Subcutaneous adipose tissue (tissue), 4 donors: ENCODE results near the gene PANK2. TPM values are rescaled to one million over a fixed set of nuclear protein-coding genes. Genes with fewer than 3 reads are reported as not detected.

Source experiments
- total RNA-seq, 4 donors: library from RNA; depleted of rRNA; stranded (reverse); fragments of >200 nt; gene quantifications; one replicate each; pipeline ENCODE4 v1.1.0, GENCODE V29; 2016
- TF ChIP-seq, protein P1 (sequence below): fragments of 450-650 bp; IDR thresholded peaks from one replicate; pipeline ENCODE4 v1.5.1; 2016; ENCODE audit warnings: low read depth, mild to moderate bottlenecking, control low read depth, antibody characterized with exemption, moderate library complexity

PANK2 gene
- total RNA-seq, 4 donors from 2014 or later: 31.3 to 59.5 (median 47.6) TPM

DNA sequence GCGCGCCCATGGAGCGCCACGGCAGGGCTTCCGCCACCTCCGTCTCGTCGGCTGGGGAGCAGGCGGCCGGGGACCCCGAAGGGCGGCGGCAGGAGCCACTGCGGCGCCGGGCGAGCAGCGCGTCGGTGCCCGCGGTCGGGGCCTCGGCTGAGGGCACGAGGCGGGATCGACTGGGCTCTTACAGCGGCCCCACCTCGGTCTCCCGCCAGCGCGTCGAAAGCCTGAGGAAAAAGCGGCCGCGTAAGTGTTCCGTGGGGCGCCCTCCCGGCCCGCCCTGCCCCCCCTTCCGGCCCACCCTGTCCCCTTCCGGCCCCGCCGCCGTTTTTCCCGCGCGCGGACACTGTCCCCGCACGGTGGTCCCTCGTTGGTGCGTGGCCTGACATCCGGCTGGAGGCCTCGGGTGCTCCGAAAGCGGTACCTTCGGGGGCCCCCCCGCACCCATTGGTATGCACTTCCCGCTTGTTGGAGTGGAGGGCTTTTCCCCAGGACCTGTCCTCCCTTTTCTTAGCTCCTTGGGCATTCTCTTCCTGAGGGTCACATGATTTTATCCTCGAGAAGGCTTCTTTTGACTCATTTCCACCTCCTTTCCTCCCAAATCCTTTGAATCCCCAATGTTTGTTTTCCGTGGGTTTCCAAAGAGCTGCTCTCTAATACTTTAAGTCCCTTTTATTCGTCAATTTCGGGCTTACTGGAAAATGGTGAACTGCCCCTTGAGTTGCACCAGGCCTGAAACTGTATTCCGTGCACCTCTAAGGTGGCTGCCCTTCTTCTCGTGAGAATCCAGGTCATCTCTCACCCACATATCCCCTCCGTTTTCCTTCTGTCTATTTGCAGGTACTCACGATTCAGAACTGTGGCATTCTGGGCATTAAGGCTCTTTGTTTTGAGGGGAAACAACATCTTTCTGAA is 556 bp downstream of the PANK2 start:
- TF ChIP-seq, protein P1, sequence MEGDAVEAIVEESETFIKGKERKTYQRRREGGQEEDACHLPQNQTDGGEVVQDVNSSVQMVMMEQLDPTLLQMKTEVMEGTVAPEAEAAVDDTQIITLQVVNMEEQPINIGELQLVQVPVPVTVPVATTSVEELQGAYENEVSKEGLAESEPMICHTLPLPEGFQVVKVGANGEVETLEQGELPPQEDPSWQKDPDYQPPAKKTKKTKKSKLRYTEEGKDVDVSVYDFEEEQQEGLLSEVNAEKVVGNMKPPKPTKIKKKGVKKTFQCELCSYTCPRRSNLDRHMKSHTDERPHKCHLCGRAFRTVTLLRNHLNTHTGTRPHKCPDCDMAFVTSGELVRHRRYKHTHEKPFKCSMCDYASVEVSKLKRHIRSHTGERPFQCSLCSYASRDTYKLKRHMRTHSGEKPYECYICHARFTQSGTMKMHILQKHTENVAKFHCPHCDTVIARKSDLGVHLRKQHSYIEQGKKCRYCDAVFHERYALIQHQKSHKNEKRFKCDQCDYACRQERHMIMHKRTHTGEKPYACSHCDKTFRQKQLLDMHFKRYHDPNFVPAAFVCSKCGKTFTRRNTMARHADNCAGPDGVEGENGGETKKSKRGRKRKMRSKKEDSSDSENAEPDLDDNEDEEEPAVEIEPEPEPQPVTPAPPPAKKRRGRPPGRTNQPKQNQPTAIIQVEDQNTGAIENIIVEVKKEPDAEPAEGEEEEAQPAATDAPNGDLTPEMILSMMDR: no peak

DNA sequence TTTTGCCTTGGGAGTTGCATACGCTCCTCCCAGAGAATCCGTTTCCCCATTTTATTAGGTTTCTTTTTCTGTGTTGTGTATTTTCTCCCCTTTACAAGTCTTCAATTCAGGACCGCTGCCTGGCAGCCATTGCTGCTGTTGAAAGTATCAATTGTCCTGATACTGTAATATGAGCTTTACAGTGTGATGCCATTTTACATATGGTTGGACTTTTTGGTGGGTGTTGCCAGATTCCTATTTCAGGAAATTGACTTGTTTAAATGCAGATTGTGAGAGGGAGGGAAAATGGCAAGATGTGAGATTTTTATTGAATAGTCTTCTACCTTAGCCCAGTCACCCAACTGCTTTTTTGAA is 1.2 kb downstream of the PANK2 start:
- TF ChIP-seq, protein P1: no peak

DNA sequence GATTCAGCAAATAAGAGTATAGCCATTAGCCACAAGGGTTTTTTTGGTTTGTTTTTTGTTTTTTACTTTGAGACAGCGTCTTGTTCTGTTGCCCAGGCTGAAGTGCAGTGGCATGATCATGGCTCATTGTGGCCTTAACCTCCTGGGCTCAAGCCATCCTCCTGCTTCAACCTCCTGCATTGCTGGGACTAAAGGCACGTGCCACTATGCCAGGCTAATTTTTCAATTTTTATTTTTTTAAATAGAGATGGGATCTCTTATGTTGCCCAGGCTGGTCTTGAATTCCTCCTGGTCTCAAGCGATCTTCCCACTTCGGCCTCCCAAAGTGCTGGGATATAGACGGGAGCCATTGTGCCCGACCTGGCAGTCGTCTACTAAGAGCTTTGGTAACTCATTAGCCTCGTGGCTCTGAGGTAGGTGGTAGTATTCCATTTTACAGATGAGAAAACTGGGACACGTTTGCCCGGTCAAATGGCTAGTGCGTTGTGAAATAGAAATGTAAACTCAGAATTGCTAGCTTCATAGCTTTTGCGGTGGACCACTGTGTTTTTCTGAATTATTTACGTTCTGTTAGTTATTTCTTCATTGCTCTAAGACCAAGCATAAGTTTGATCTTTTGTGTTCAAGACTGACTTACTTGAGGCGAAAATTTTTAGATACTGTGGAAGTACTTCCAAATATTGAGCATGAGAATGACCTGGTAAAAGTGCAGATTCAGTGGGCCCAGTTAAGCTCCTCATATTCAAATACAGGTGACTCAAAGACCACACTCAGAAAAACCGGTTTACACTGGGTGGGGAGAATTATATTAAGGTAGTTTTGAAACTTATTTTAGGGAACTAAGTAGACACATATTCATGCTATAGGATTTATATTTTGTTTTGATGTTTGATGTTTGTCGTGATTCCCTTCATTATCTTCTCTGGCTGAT is 2.1 kb downstream of the PANK2 start:
- TF ChIP-seq, protein P1: no peak

DNA sequence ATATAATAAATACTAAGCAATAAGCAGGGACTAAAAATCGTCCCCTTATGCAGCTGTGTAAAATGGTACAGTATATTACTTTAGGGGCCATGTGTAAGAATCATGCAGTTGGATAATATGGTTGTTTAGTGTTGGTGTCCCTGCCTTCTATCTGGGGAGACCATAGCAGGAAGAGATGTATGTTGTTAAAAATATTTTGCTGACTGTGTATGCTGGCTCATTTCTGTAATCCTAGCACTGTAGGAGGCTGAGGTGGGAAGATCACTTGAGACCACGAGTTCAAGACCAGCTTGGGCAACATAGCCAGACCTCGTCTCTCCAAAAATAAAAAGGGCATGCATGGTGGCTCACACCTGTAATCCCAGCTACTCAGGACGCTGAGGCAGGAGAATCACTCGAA is 5.6 kb downstream of the PANK2 start:
- TF ChIP-seq, protein P1: no peak

DNA sequence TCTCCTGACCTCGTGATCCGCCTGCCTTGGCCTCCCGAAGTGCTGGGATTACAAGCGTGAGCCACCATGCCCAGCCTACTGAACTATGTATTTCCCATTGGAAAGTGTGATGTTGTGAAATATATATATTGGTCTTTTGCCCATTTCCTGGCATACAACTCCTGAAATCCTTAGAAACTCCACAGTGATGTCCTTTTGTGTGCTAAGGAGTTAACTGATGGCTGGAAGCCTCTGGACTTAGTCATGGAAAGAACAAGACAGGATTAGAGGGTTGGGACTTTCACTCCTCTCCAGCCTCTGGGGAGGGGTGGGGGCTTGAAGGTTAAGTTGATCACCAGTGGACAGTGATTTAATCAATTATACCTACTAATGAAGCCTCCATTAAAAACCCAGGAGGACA is 7.1 kb downstream of the PANK2 start:
- TF ChIP-seq, protein P1: no peak

DNA sequence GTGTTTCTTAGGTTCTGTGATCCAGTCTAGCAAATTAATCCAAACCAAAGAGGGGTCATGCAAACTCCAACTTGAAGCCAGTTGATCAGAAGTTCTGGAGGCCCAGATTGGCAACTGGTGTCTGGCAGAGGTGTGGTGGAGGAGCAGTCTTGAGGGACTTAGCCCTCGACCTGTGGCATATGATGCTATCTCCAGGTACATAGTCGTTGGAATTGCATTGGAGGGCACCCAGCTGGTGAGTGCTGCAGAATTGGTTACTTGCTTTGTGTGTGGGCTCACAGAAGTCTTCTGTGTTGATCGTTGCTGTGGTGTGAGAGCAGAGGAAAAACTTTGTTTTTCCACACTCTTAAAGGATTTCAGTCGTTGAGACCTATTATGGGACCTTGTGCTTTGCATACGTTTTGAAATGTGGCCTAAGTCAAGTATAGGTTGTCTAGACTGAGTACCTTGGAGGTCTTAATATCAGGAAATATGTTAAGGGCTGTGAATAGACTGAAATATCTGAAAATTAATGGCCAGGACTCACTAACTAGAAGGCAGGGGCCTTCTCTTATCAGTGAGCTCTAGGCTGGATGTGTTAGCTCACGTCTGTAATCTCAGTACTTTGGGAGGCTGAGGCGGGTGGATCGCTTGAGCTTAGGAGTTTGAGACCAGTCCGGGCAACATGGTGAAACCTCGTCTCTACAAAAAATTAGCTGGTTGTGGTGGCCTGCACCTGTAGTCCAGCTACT is 7.8 kb downstream of the PANK2 start:
- TF ChIP-seq, protein P1: no peak
